GM21723 (cell line): ENCODE measurements around the gene NTNG2.

ENCODE experiments used
- ATAC-seq: cut with Tn5 transposase; IDR thresholded peaks from one replicate; pipeline ENCODE4 v1.9.1; 2021; ENCODE audit warnings: mild to moderate bottlenecking, moderate library complexity; ENCODE audit not compliant: unreplicated experiment

The NTNG2 gene

GRCh38 chr9:132168851-132169250 is 7.0 kb downstream of the NTNG2 start:
- ATAC-seq: no peak

- ATAC-seq: no peak
Observed at GRCh38 chr9:132169672-132170392, 8.0 kb downstream of the NTNG2 start.

- ATAC-seq: no peak
Observed at GRCh38 chr9:132171702-132172101, 9.8 kb downstream of the NTNG2 start.

- no peak for ATAC-seq
Observed at GRCh38 chr9:132172185-132172584, 10.3 kb downstream of the NTNG2 start.

- ATAC-seq: no peak
Observed at GRCh38 chr9:132175431-132175830, 13.6 kb downstream of the NTNG2 start.

GRCh38 chr9:132176338-132176737 is 14.5 kb downstream of the NTNG2 start:
- no peak for ATAC-seq

GRCh38 chr9:132181796-132182313 is 20.0 kb downstream of the NTNG2 start:
- ATAC-seq: no peak

GRCh38 chr9:132182314-132183091 is 20.6 kb downstream of the NTNG2 start:
- ATAC-seq: no peak

GRCh38 chr9:132183134-132183533 is 21.3 kb downstream of the NTNG2 start:
- no peak for ATAC-seq

GRCh38 chr9:132183715-132184114 is 21.9 kb downstream of the NTNG2 start:
- no peak for ATAC-seq

GRCh38 chr9:132184124-132184523 is 22.3 kb downstream of the NTNG2 start:
- ATAC-seq: no peak

- ATAC-seq: no peak
Observed at GRCh38 chr9:132185073-132186009, 23.5 kb downstream of the NTNG2 start.

GRCh38 chr9:132187121-132187620 is 25.3 kb downstream of the NTNG2 start:
- ATAC-seq: no peak

- ATAC-seq: no peak
Observed at GRCh38 chr9:132190966-132191365, 29.1 kb downstream of the NTNG2 start.

GRCh38 chr9:132192728-132193127 is 30.9 kb downstream of the NTNG2 start:
- no peak for ATAC-seq

- ATAC-seq: no peak
Observed at GRCh38 chr9:132193227-132194124, 31.6 kb downstream of the NTNG2 start.

GRCh38 chr9:132194508-132194907 is 32.6 kb downstream of the NTNG2 start:
- ATAC-seq: no peak

GRCh38 chr9:132197315-132197714 is 35.5 kb downstream of the NTNG2 start:
- ATAC-seq: no peak

GRCh38 chr9:132197856-132198550 is 36.1 kb downstream of the NTNG2 start:
- ATAC-seq: no peak
